H9 (cell line): Measurements from ENCODE around the gene RPL36. TPM values are rescaled to one million over a fixed set of nuclear protein-coding genes. Genes with fewer than 3 reads are reported as not detected.

Source experiments
- DNase-seq: peaks from one replicate; pipeline ENCODE4 v3.0.0-alpha.2; 2017
- H2AFZ ChIP-seq: one replicate; pipeline ENCODE4 v1.6.1; 2013; ENCODE audit warnings: mild to moderate bottlenecking, low read length, control low read depth, moderate library complexity
- H2AK5ac ChIP-seq: 2 replicates; pipeline ENCODE4 v1.6.1; 2013; ENCODE audit warnings: low read length, control low read depth, mixed read lengths; ENCODE audit not compliant: insufficient read length
- H2BK120ac ChIP-seq: one replicate; pipeline ENCODE4 v1.6.1; 2013; ENCODE audit warnings: low read depth, mild to moderate bottlenecking, low read length, control low read depth, inconsistent platforms; ENCODE audit not compliant: poor library complexity, severe bottlenecking
- H2BK12ac ChIP-seq: 2 replicates; pipeline ENCODE4 v1.6.1; 2013; ENCODE audit warnings: low read length, control low read depth, mixed read lengths, low read depth; ENCODE audit not compliant: insufficient read length
- H2BK15ac ChIP-seq: 2 replicates; pipeline ENCODE4 v1.6.1; 2013; ENCODE audit warnings: low read depth, low read length, control low read depth
- H2BK20ac ChIP-seq: one replicate; pipeline ENCODE4 v1.6.1; 2013; ENCODE audit warnings: low read depth, mild to moderate bottlenecking, low read length, control low read depth, inconsistent platforms; ENCODE audit not compliant: poor library complexity, severe bottlenecking
- H2BK5ac ChIP-seq: 2 replicates; pipeline ENCODE4 v1.6.1; 2013; ENCODE audit warnings: low read length, control low read depth, mixed read lengths; ENCODE audit not compliant: insufficient read length
- H3K14ac ChIP-seq: 2 replicates; pipeline ENCODE4 v1.6.1; 2013; ENCODE audit warnings: low read length, control low read depth; ENCODE audit not compliant: insufficient read depth
- H3K18ac ChIP-seq: 2 replicates; pipeline ENCODE4 v1.6.1; 2013; ENCODE audit warnings: low read depth, mild to moderate bottlenecking, mixed read lengths, low read length, control low read depth; ENCODE audit not compliant: insufficient read length
- H3K23ac ChIP-seq: 2 replicates; pipeline ENCODE4 v1.6.1; 2013; ENCODE audit warnings: low read length, control low read depth, mixed read lengths, low read depth; ENCODE audit not compliant: insufficient read length
- H3K23me2 ChIP-seq: 2 replicates; pipeline ENCODE4 v1.6.1; 2013; ENCODE audit warnings: low read depth, mild to moderate bottlenecking, mixed read lengths, low read length, control low read depth; ENCODE audit not compliant: insufficient read length, poor library complexity, severe bottlenecking
- H3K27ac ChIP-seq: 2 replicates; pipeline ENCODE4 v1.5.1; 2013; ENCODE audit warnings: low read length, control low read depth, mixed read lengths, low read depth; ENCODE audit not compliant: insufficient read length
- H3K27me3 ChIP-seq: 2 replicates; pipeline ENCODE4 v1.6.1; 2013; ENCODE audit warnings: low read length, control low read depth, inconsistent platforms; ENCODE audit not compliant: insufficient read depth
- H3K4ac ChIP-seq: 2 replicates; pipeline ENCODE4 v1.6.1; 2013; ENCODE audit warnings: low read depth, mild to moderate bottlenecking, control low read depth, inconsistent platforms, low read length, moderate library complexity
- H3K4me1 ChIP-seq: 2 replicates; pipeline ENCODE4 v1.6.1; 2013; ENCODE audit warnings: low read length, control low read depth, inconsistent platforms; ENCODE audit not compliant: insufficient read depth
- H3K4me2 ChIP-seq: 2 replicates; pipeline ENCODE4 v1.6.1; 2013; ENCODE audit warnings: low read length, control low read depth, mixed read lengths; ENCODE audit not compliant: insufficient read length, insufficient read depth
- H3K56ac ChIP-seq: 2 replicates; pipeline ENCODE4 v1.6.1; 2013; ENCODE audit warnings: low read depth, mild to moderate bottlenecking, mixed read lengths, low read length, control low read depth; ENCODE audit not compliant: insufficient read length
- H3K79me1 ChIP-seq: 2 replicates; pipeline ENCODE4 v1.6.1; 2013; ENCODE audit warnings: low read depth, mild to moderate bottlenecking, moderate library complexity, low read length, control low read depth, inconsistent platforms; ENCODE audit not compliant: insufficient read depth, poor library complexity, severe bottlenecking
- H3K79me2 ChIP-seq: 2 replicates; pipeline ENCODE4 v1.6.1; 2013; ENCODE audit warnings: low read length, control low read depth, inconsistent platforms; ENCODE audit not compliant: insufficient read depth
- H3K9ac ChIP-seq: 2 replicates; pipeline ENCODE4 v1.6.1; 2013; ENCODE audit warnings: low read length, control low read depth, mixed read lengths; ENCODE audit not compliant: insufficient read length; ENCODE audit errors: extremely low read depth
- H3K9me3 ChIP-seq: one replicate; pipeline ENCODE4 v1.6.1; 2013; ENCODE audit warnings: low read depth, low read length, inconsistent platforms; ENCODE audit not compliant: control insufficient read depth
- H3T11ph ChIP-seq: one replicate; pipeline ENCODE4 v1.6.1; 2013; ENCODE audit warnings: mild to moderate bottlenecking, low read length, control low read depth, inconsistent platforms
- H4K20me1 ChIP-seq: one replicate; pipeline ENCODE4 v1.6.1; 2013; ENCODE audit not compliant: control insufficient read depth, insufficient read length, insufficient read depth
- H4K5ac ChIP-seq: 2 replicates; pipeline ENCODE4 v1.6.1; 2013; ENCODE audit warnings: low read depth, mild to moderate bottlenecking, mixed read lengths, low read length, control low read depth; ENCODE audit not compliant: insufficient read length
- H4K8ac ChIP-seq: replicated peaks from 2 replicates; pipeline ENCODE4 v1.6.1; 2013; ENCODE audit warnings: low read length, control low read depth, mixed read lengths, low read depth; ENCODE audit not compliant: insufficient read length
- H4K91ac ChIP-seq: 2 replicates; pipeline ENCODE4 v1.6.1; 2013; ENCODE audit warnings: low read depth, mild to moderate bottlenecking, moderate library complexity, mixed read lengths, low read length, control low read depth; ENCODE audit not compliant: insufficient read length
- H3K27ac Mint-ChIP-seq, 3 experiments: 2 replicates in 2 of 3; 3 replicates in 1 of 3; pipeline ENCODE4 v1.8.0; 2020 to 2021; ENCODE audit warnings: mixed read lengths in 3 of 3, mild to moderate bottlenecking in 1 of 3, moderate library complexity in 1 of 3
- H3K27me3 Mint-ChIP-seq: 2 replicates; pipeline ENCODE4 v1.8.0; 2021; ENCODE audit warnings: low read depth, mild to moderate bottlenecking, moderate library complexity, mixed read lengths
- H3K36me3 Mint-ChIP-seq, 3 experiments: 2 replicates in 2 of 3; 3 replicates in 1 of 3; pipeline ENCODE4 v1.8.0; 2020 to 2021; ENCODE audit warnings: low read depth in 3 of 3, mixed read lengths in 3 of 3; ENCODE audit not compliant: insufficient read depth in 1 of 3
- H3K4me1 Mint-ChIP-seq, 2 experiments: 2 replicates each; pipeline ENCODE4 v1.8.0; 2020; ENCODE audit warnings: mixed read lengths in 2 of 2
- H3K4me3 Mint-ChIP-seq, 2 experiments: 2 replicates in 1 of 2; 3 replicates in 1 of 2; pipeline ENCODE4 v1.8.0; 2020 to 2021; ENCODE audit warnings: mild to moderate bottlenecking in 2 of 2, mixed read lengths in 2 of 2, moderate library complexity in 1 of 2
- H3K9me3 Mint-ChIP-seq, 2 experiments: 2 replicates in 1 of 2; 3 replicates in 1 of 2; pipeline ENCODE4 v1.8.0; 2020; ENCODE audit warnings: mild to moderate bottlenecking in 2 of 2, mixed read lengths in 2 of 2, moderate library complexity in 1 of 2
- WGBS: extraction: QIAGEN DNeasy Blood & Tissue Kit; methylation state at CpG from one replicate; pipeline ENCODE4 v1.1.7; 2013; ENCODE audit warnings: missing lambda C conversion rate, low lambda C conversion rate, mixed read lengths; ENCODE audit not compliant: insufficient read length; ENCODE audit errors: extremely low coverage; 5-methylcytosine and 5-hydroxymethylcytosine counted together
- total RNA-seq: library from RNA; stranded (reverse); gene quantifications from 2 replicates; pipeline ENCODE4 v1.2.1, GENCODE V29; 2021
- TF ChIP-seq, protein P1 (sequence below): fragments of 200-600 bp; sonication (generic); conservative IDR thresholded peaks from 3 replicates; pipeline ENCODE4 v1.8.0; 2021; ENCODE audit warnings: antibody characterized with exemption, mild to moderate bottlenecking

Gene RPL36
- total RNA-seq, 1 experiment from 2014 or later = 1,074 TPM

GRCh38 chr19:5645409-5645808 is 44.7 kb upstream of the RPL36 start:
- Histone ChIP-seq H3K4me2 (no peak overlapping the region), H2BK20ac (no peak overlapping the region), H3K14ac (no peak overlapping the region), H3K9ac (no peak overlapping the region), H2BK120ac (no peak overlapping the region), H4K8ac (no peak overlapping the region), H3K4me1 (no peaks in the 10 kb centered on the region), H3K56ac (no peak overlapping the region), H4K5ac (no peak overlapping the region), H2BK5ac (no peak overlapping the region), H3K79me2 (peaks cover 12% of the 10 kb centered on the region; the same call in 1 of the 2 replicates), H2BK12ac (no peak overlapping the region), H2AK5ac (no peak overlapping the region), H2BK15ac (no peak overlapping the region), H3K9me3 (no peaks in the 10 kb centered on the region), H3K79me1 (peaks cover 7% of the 10 kb centered on the region), H3K18ac (no peak overlapping the region), H3K4ac (no peak overlapping the region), H4K91ac (no peak overlapping the region), H3K27me3 (no peaks in the 10 kb centered on the region), H3K23me2 (no peaks in the 10 kb centered on the region), H2AFZ (no peak overlapping the region), H3T11ph (no peak overlapping the region), H3K27ac (no peak overlapping the region), H4K20me1 (no peaks in the 10 kb centered on the region), H3K23ac (no peak overlapping the region)
- H3K36me3 Mint-ChIP-seq = peaks cover 43 to 86% (median 81%) of the 10 kb centered on the region in 3 experiments; a peak in 6 of 7 replicates
- H3K4me1 Mint-ChIP-seq = no peaks in the 10 kb centered on the region; a peak in 1 of 4 replicates
- H3K27ac Mint-ChIP-seq = peak overlapping the region in 1 of 3 experiments; percentile 7; a peak in 1 of 7 replicates
- no peak for DNase-seq
- H3K4me3 Mint-ChIP-seq = no peak overlapping the region
- TF ChIP-seq, protein P1, sequence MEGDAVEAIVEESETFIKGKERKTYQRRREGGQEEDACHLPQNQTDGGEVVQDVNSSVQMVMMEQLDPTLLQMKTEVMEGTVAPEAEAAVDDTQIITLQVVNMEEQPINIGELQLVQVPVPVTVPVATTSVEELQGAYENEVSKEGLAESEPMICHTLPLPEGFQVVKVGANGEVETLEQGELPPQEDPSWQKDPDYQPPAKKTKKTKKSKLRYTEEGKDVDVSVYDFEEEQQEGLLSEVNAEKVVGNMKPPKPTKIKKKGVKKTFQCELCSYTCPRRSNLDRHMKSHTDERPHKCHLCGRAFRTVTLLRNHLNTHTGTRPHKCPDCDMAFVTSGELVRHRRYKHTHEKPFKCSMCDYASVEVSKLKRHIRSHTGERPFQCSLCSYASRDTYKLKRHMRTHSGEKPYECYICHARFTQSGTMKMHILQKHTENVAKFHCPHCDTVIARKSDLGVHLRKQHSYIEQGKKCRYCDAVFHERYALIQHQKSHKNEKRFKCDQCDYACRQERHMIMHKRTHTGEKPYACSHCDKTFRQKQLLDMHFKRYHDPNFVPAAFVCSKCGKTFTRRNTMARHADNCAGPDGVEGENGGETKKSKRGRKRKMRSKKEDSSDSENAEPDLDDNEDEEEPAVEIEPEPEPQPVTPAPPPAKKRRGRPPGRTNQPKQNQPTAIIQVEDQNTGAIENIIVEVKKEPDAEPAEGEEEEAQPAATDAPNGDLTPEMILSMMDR = no peak
- no peaks in the 10 kb centered on the region for H3K9me3 Mint-ChIP-seq
- H3K27me3 Mint-ChIP-seq = no peaks in the 10 kb centered on the region
- no CpG with 5 or more reads among the region's 5 CpGs for WGBS
